PC-9 (cell line): ENCODE measurements around the gene UNC50.

Source experiments
- EZH2 ChIP-seq: fragments of 200-600 bp; sonication (generic); IDR thresholded peaks from 2 replicates; pipeline ENCODE4 v1.8.0; 2017; ENCODE audit warnings: antibody characterized with exemption, low read depth
- TF ChIP-seq, protein P1 (sequence below): fragments of 200-600 bp; sonication (generic); conservative IDR thresholded peaks from 2 replicates; pipeline ENCODE4 v1.6.1; 2017; ENCODE audit warnings: mixed run types, antibody characterized with exemption, mild to moderate bottlenecking, moderate library complexity

DNA sequence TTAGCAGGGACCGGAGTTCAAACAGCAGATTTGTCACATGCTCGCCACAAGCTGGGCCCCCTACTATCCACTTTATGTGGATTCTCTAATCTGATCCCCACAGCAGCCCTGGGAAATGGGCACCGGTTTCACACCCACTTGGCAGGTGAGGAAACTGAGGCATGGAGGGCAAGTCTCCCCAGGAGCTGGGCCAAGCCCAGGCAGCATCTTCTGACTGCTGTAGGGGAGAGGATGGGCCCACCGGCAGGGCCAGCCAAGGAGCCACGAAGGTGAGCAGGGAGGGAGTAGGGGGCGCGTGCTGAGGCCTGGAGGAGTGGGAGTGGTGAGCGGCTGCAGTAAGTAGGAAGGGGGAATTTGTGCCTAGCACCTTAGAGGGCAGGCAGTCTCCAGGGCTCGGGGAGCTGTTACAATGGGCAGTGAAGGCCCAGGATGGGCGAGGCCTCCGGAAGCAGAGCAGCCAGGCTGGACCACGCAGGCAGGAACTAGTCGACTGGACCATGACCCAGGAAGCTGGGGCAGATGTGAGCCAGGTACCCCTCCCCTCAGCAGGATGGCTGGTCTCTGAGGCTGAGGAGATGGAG, 37.2 kb upstream of the UNC50 start:
- TF ChIP-seq, protein P1, sequence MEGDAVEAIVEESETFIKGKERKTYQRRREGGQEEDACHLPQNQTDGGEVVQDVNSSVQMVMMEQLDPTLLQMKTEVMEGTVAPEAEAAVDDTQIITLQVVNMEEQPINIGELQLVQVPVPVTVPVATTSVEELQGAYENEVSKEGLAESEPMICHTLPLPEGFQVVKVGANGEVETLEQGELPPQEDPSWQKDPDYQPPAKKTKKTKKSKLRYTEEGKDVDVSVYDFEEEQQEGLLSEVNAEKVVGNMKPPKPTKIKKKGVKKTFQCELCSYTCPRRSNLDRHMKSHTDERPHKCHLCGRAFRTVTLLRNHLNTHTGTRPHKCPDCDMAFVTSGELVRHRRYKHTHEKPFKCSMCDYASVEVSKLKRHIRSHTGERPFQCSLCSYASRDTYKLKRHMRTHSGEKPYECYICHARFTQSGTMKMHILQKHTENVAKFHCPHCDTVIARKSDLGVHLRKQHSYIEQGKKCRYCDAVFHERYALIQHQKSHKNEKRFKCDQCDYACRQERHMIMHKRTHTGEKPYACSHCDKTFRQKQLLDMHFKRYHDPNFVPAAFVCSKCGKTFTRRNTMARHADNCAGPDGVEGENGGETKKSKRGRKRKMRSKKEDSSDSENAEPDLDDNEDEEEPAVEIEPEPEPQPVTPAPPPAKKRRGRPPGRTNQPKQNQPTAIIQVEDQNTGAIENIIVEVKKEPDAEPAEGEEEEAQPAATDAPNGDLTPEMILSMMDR = no peak
- TF ChIP-seq EZH2 = no peak
